ENCODE measurements around the gene MRM2. TPM values are rescaled to one million over a fixed set of nuclear protein-coding genes. Genes with fewer than 3 reads are reported as not detected.

Gene MRM2
- total and polyA plus RNA-seq, 7 experiments from 2014 or later: 7.1 to 58.3 (median 20.7) TPM

DNA sequence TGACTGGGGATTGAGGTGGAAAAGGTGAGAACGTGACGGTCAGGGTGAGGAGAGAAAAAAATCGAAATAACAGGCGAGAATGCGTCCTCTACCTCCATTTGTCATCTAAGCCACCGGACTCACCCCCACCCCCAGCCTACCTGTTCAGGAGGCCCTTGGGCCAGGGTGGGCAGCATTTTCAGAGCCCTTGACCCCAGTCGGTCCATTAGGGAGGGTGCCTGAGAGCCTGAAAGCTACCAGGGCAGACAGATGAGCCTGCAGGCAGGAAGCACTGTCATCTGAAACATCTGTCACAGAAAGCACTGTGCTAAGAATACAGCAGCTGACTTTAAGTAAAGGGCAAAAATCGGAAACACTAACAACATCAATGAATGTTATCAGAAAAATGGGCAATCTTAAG, 56.3 kb downstream of the MRM2 start:
- peaks cover 0 to 4% (median 0%) of the 10 kb centered on the region in 3 experiments for H3K36me3 ChIP-seq (ENCODE audit: control insufficient read depth in 2 of 3, insufficient read depth in 3 of 3, low read length in 3 of 3)
- H3K4me1 ChIP-seq (ENCODE audit: control insufficient read depth in 2 of 2, insufficient read depth in 2 of 2, low read length in 2 of 2): no peaks in the 10 kb centered on the region
- ATAC-seq: no peak
- Mint-ChIP-seq H3K27me3 (no peaks in the 10 kb centered on the region), H3K36me3 (peaks cover 3 to 57% (median 47%) of the 10 kb centered on the region in 5 donors), H3K4me1 (peaks cover 0 to 4% (median 0%) of the 10 kb centered on the region in 7 donors), H3K27ac (no peak overlapping the region), H3K9me3 (peaks cover 0 to 16% (median 3%) of the 10 kb centered on the region in 11 donors), H3K4me3 (no peak overlapping the region)
- H3K27me3 ChIP-seq (ENCODE audit: control insufficient read depth in 2 of 2, insufficient read depth in 2 of 2, low read length in 2 of 2): no peaks in the 10 kb centered on the region
- CTCF ChIA-PET: no interaction called here
- H3K27ac ChIP-seq (ENCODE audit: low read depth, low read length): no peak overlapping the region
- intact Hi-C loops (cut with micrococcal nuclease): no loop called here
- POLR2A ChIA-PET: no interaction called here
- no peaks in the 10 kb centered on the region for H3K9me3 ChIP-seq (ENCODE audit: control insufficient read depth in 2 of 3, low read length in 3 of 3)
- DNase-seq: no peak
- no peak overlapping the region for H3K4me3 ChIP-seq (ENCODE audit: low read length)

Small RNA genes within 50 kb of the gene (microRNA-seq; reads per million reads assigned to microRNA genes)
- gene MIR6836 (ENCODE audit: borderline microRNAs expressed): not detected

Other genes with a start within 250 kb of the MRM2 start
- 100 to 1,000 TPM; 112 to 141 (median 125) TPM for gene MAD1L1, start 9.3 kb downstream of the MRM2 start, total RNA-seq
- 100 to 1,000 TPM; 269 to 314 TPM for gene MAD1L1, start 9.3 kb downstream of the MRM2 start, polyA plus RNA-seq
- gene NUDT1, start within 50 bp of the MRM2 start, total RNA-seq: 10 to 100 TPM; 14.0 to 77.7 (median 22.6) TPM
- gene NUDT1, start within 50 bp of the MRM2 start, polyA plus RNA-seq: 10 to 100 TPM; 60.1 to 61.1 TPM
- gene SNX8, start 72.2 kb upstream of the MRM2 start, total RNA-seq: 10 to 100 TPM in 2 of 5 experiments, 1 to 10 TPM in 3; 4.7 to 31.5 (median 9.4) TPM
- 10 to 100 TPM in 1 of 2 donors, 1 to 10 TPM in 1; 7.7 to 11.3 TPM for gene SNX8, start 72.2 kb upstream of the MRM2 start, polyA plus RNA-seq
- gene EIF3B, start 112.6 kb upstream of the MRM2 start, total RNA-seq: 100 to 1,000 TPM; 127 to 189 (median 158) TPM
- gene EIF3B, start 112.6 kb upstream of the MRM2 start, polyA plus RNA-seq: 100 to 1,000 TPM in 1 of 2 donors, 10 to 100 TPM in 1; 78.0 to 157 TPM
- gene CHST12, start 161.4 kb upstream of the MRM2 start, total RNA-seq: 10 to 100 TPM; 13.3 to 41.6 (median 24.3) TPM
- gene CHST12, start 161.4 kb upstream of the MRM2 start, polyA plus RNA-seq: 10 to 100 TPM in 1 of 2 donors, 1 to 10 TPM in 1; 8.1 to 16.8 TPM
- not detected for gene GRIFIN, start 234.2 kb upstream of the MRM2 start, total RNA-seq
- gene GRIFIN, start 234.2 kb upstream of the MRM2 start, polyA plus RNA-seq: not detected